Measurements from ENCODE around the gene PTPRC. TPM values are rescaled to one million over a fixed set of nuclear protein-coding genes. Genes with fewer than 3 reads are reported as not detected.

The PTPRC gene
- total RNA-seq, 2 experiments from 2014 or later: 458 to 564 TPM

GRCh38 chr1:198773523-198773922 is 134.7 kb downstream of the PTPRC start:
- H3K9me3 Mint-ChIP-seq (ENCODE audit: low read depth): no peaks in the 10 kb centered on the region
- ATAC-seq (no peak), DNase-seq (no peak)
- H3K27me3 Mint-ChIP-seq: no peaks in the 10 kb centered on the region
- H3K27ac Mint-ChIP-seq: no peak overlapping the region
- H3K4me3 Mint-ChIP-seq: no peak overlapping the region
- H3K4me1 Mint-ChIP-seq: peaks cover 8% of the 10 kb centered on the region
- ChIA-PET POLR2A (no interaction called here), CTCF (no interaction called here)
- intact Hi-C loops (cut with DNase I, micrococcal nuclease): loop anchor here (5.0 to 10.0 kb wide), 4 partner anchors 161 to 779 kb away; no protein-coding TSS in a partner anchor
- no peaks in the 10 kb centered on the region for H3K36me3 Mint-ChIP-seq (ENCODE audit: low read depth)

- Mint-ChIP-seq H3K36me3 (ENCODE audit: low read depth) (no peaks in the 10 kb centered on the region), H3K27me3 (no peaks in the 10 kb centered on the region), H3K4me3 (no peak overlapping the region), H3K4me1 (peaks cover 8% of the 10 kb centered on the region), H3K27ac (no peak overlapping the region), H3K9me3 (ENCODE audit: low read depth) (no peaks in the 10 kb centered on the region)
- CTCF ChIA-PET: no interaction called here
- ATAC-seq (no peak), DNase-seq (no peak)
- POLR2A ChIA-PET: no interaction called here
- intact Hi-C loops (cut with DNase I, micrococcal nuclease): loop anchor here (5.0 to 10.0 kb wide), 4 partner anchors 160 to 778 kb away; no protein-coding TSS in a partner anchor
Measured at GRCh38 chr1:198774421-198774820, 135.6 kb downstream of the PTPRC start.

DNA sequence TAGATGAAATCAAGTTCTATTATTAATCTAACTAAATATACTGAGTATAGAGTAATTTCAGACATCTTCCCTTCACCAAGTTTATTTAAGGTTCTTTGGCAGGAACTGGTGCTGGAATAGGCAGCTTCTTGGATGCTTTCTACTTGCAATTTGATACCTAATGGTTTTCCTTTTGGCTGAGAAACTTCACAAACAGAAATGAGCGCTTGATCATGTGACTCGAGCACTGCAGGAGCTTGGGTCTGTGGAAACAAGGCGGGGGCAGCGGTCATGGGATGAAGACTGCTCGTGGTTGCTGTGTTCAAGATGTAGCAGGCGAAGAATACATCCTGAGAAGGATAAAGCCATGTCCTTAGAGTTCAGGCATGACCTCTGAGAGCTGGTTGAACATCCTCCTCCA is 136.8 kb downstream of the PTPRC start:
- POLR2A ChIA-PET: interaction anchor here (0.6 to 0.7 kb wide), 2 partner anchors 37 to 767 kb away, joined by 3 read pairs; no protein-coding TSS in a partner anchor
- ATAC-seq: no peak
- H3K27me3 Mint-ChIP-seq: no peaks in the 10 kb centered on the region
- H3K27ac Mint-ChIP-seq: no peak overlapping the region
- H3K36me3 Mint-ChIP-seq (ENCODE audit: low read depth): no peaks in the 10 kb centered on the region
- no peaks in the 10 kb centered on the region for H3K9me3 Mint-ChIP-seq (ENCODE audit: low read depth)
- no peak overlapping the region for H3K4me3 Mint-ChIP-seq
- CTCF ChIA-PET: no interaction called here
- no peak for DNase-seq
- intact Hi-C loops (cut with DNase I, micrococcal nuclease): loop anchor here in 1 of 2 experiments (10.0 kb wide), 2 partner anchors 159 to 689 kb away; no protein-coding TSS in a partner anchor
- peaks cover 8% of the 10 kb centered on the region for H3K4me1 Mint-ChIP-seq

DNA sequence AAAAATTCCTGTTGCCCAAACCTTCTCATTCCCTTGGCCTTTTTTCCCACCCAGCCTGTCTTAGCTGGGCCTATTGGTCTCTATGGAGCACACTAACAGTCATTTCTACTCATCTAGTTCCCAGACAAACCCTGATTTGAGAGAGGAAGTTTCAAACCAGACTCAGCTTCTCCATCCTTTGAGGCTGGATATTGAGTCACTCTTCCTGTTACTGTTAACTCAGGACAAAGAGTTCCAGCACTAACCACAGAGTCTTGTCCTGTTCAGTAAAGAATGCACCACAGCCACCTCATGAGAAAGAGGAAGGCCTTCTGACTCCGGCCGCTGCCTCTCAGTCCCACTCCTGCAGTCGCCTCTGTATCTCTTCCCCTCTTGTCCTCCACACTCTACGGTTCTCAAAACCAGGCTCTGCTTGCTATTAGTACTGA is 137.8 kb downstream of the PTPRC start:
- POLR2A ChIA-PET: no interaction called here

DNA sequence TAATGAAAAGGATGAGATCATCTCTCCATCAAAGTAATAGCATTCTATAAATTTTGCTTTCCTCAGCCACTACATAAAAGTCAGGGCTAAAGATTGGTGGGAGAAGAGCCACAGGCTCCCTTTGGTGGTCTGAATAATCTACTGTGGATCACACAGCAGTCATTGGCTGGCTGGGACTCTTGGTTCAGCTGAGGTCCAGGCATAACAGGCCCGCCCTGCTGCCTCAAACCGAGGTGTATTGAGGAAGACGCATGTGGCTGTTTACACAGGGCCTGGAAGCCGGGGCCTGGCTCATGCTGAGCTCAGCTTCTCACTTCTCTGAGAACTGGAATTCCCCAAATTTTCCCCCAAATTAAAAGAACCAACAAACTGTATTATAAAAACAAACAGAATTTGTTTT is 139.2 kb downstream of the PTPRC start:
- no peak overlapping the region for H3K27ac Mint-ChIP-seq
- DNase-seq (no peak), ATAC-seq (no peak)
- ChIA-PET POLR2A (no interaction called here), CTCF (interaction anchor here (0.8 kb wide), 1 partner anchor 9 kb away, joined by 3 read pairs; no protein-coding TSS in a partner anchor)
- no peaks in the 10 kb centered on the region for H3K9me3 Mint-ChIP-seq (ENCODE audit: low read depth)
- no peaks in the 10 kb centered on the region for H3K36me3 Mint-ChIP-seq (ENCODE audit: low read depth)
- H3K4me1 Mint-ChIP-seq: peaks cover 8% of the 10 kb centered on the region
- H3K4me3 Mint-ChIP-seq: no peak overlapping the region
- intact Hi-C loops (cut with DNase I, micrococcal nuclease): loop anchor here in 1 of 2 experiments (10.0 kb wide), 2 partner anchors 157 to 687 kb away; no protein-coding TSS in a partner anchor
- H3K27me3 Mint-ChIP-seq: no peaks in the 10 kb centered on the region

More for the DNA sequence above, 137.8 kb downstream of the PTPRC start:
- DNase-seq (no peak), ATAC-seq (peak; percentile 26)
- Mint-ChIP-seq H3K4me3 (no peak overlapping the region), H3K36me3 (ENCODE audit: low read depth) (no peaks in the 10 kb centered on the region), H3K27ac (no peak overlapping the region), H3K9me3 (ENCODE audit: low read depth) (no peaks in the 10 kb centered on the region), H3K27me3 (no peaks in the 10 kb centered on the region), H3K4me1 (peaks cover 8% of the 10 kb centered on the region)
- intact Hi-C loops (cut with DNase I, micrococcal nuclease): loop anchor here in 1 of 2 experiments (10.0 kb wide), 2 partner anchors 158 to 688 kb away; no protein-coding TSS in a partner anchor
- CTCF ChIA-PET: interaction anchor here (0.6 to 0.8 kb wide), 2 partner anchors 338 to 532 kb away, joined by 3 to 4 read pairs; no protein-coding TSS in a partner anchor

DNA sequence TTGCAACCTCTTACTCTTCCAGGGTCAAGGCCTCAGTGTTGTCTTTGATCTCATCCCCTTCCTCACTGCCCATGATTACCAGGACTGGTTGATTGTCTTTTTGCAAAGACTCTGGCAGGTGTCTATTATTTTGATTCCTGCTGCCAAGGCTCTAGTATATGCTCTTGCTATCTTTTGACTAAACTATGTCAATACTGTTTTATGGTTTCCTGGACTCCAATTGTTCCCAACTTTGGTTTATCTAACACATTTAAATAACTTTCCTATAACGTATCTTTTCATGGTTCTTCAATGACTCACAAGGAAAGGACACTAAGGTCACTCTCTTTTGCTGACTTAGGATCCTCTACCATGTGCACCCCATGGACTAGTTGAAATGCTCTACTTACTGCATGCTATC is 141.5 kb downstream of the PTPRC start:
- intact Hi-C loops (cut with DNase I, micrococcal nuclease): no loop called here
- Mint-ChIP-seq H3K27ac (no peak overlapping the region), H3K9me3 (ENCODE audit: low read depth) (no peaks in the 10 kb centered on the region), H3K4me3 (no peak overlapping the region), H3K27me3 (no peaks in the 10 kb centered on the region), H3K4me1 (peaks cover 8% of the 10 kb centered on the region), H3K36me3 (ENCODE audit: low read depth) (no peaks in the 10 kb centered on the region)
- CTCF ChIA-PET: no interaction called here
- no peak for ATAC-seq
- DNase-seq: no peak
- POLR2A ChIA-PET: no interaction called here

DNA sequence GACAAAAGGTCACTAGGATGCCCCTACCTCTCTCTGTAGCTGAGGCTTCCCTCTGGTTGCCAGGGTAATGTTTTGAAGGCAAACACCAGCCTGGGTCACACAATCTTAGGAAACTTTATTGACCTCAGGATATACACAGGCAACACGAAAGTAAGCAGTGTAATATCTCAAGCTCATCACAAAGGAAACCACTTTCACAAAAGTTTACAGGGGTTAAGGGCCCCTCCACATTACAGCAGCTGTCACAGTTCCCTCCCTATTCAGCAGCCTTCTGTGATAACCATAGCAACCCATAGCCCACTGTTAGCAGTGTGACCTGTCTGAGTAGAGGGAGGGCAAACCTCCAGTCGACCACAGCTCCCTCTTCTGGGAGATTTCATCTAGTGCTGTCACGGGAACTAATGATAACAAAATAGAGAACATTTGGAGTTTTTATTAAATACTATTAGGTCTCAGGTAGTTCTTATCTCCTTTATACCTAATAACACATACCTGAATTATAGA is 149.8 kb downstream of the PTPRC start:
- H3K9me3 Mint-ChIP-seq (ENCODE audit: low read depth): no peaks in the 10 kb centered on the region
- H3K4me1 Mint-ChIP-seq: peaks cover 5% of the 10 kb centered on the region
- no peaks in the 10 kb centered on the region for H3K27me3 Mint-ChIP-seq
- POLR2A ChIA-PET: interaction anchor here (0.7 to 1.4 kb wide), 3 partner anchors 11 to 679 kb away, joined by 3 to 4 read pairs (median 3); no protein-coding TSS in a partner anchor
- intact Hi-C loops (cut with DNase I, micrococcal nuclease): no loop called here
- peak; percentile 42 for DNase-seq
- no peaks in the 10 kb centered on the region for H3K36me3 Mint-ChIP-seq (ENCODE audit: low read depth)
- ATAC-seq: peak; percentile 65
- H3K27ac Mint-ChIP-seq: no peak overlapping the region
- no peak overlapping the region for H3K4me3 Mint-ChIP-seq
- CTCF ChIA-PET: interaction anchor here (1.1 to 2.2 kb wide), 3 partner anchors 15 to 325 kb away, joined by 3 to 6 read pairs (median 3); no protein-coding TSS in a partner anchor

DNA sequence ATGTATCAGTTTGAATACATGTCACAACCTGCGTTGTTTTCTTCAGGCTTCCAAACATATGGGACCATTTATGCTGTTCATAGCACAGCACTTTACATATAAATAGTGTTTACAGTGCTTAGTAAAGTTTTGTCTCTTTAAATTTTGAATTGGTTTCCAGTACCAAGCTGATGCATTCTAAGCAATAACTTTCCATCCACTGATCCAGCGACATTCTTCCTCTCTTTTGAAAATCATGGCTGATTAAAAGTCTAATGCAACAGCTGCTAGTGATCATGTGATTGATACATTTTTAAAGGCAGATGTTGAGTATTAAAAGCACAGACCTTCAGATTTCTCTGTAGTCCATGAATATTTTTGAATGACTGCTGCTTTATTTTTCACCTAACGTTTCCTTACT is 154.9 kb downstream of the PTPRC start:
- Mint-ChIP-seq H3K27me3 (no peaks in the 10 kb centered on the region), H3K4me1 (peaks cover 4% of the 10 kb centered on the region), H3K27ac (no peak overlapping the region), H3K36me3 (ENCODE audit: low read depth) (peaks cover 7% of the 10 kb centered on the region), H3K4me3 (no peak overlapping the region), H3K9me3 (ENCODE audit: low read depth) (peaks cover 11% of the 10 kb centered on the region)
- no peak for ATAC-seq
- DNase-seq: no peak
- intact Hi-C loops (cut with DNase I, micrococcal nuclease): no loop called here
- POLR2A ChIA-PET: no interaction called here
- CTCF ChIA-PET: interaction anchor here (1.0 kb wide), 1 partner anchor 320 kb away, joined by 3 read pairs; no protein-coding TSS in a partner anchor

- no peak overlapping the region for H3K4me3 Mint-ChIP-seq
- no peaks in the 10 kb centered on the region for H3K27me3 Mint-ChIP-seq
- intact Hi-C loops (cut with DNase I, micrococcal nuclease): no loop called here
- peaks cover 3% of the 10 kb centered on the region for H3K4me1 Mint-ChIP-seq
- POLR2A ChIA-PET: no interaction called here
- H3K27ac Mint-ChIP-seq: no peak overlapping the region
- CTCF ChIA-PET: no interaction called here
- ATAC-seq (peak; percentile 49), DNase-seq (no peak)
- peaks cover 7% of the 10 kb centered on the region for H3K36me3 Mint-ChIP-seq (ENCODE audit: low read depth)
- H3K9me3 Mint-ChIP-seq (ENCODE audit: low read depth): peaks cover 11% of the 10 kb centered on the region
Measured at GRCh38 chr1:198794498-198794897, 155.7 kb downstream of the PTPRC start.

- intact Hi-C loops (cut with DNase I, micrococcal nuclease): no loop called here
- Mint-ChIP-seq H3K27me3 (no peaks in the 10 kb centered on the region), H3K4me1 (peaks cover 3% of the 10 kb centered on the region), H3K36me3 (ENCODE audit: low read depth) (peaks cover 7% of the 10 kb centered on the region), H3K9me3 (ENCODE audit: low read depth) (peaks cover 11% of the 10 kb centered on the region), H3K27ac (no peak overlapping the region), H3K4me3 (no peak overlapping the region)
- ChIA-PET POLR2A (no interaction called here), CTCF (no interaction called here)
- no peak for DNase-seq
- ATAC-seq: no peak
Measured at GRCh38 chr1:198797656-198798055, 158.8 kb downstream of the PTPRC start.

- Mint-ChIP-seq H3K27me3 (no peaks in the 10 kb centered on the region), H3K4me3 (no peak overlapping the region), H3K36me3 (ENCODE audit: low read depth) (peaks cover 7% of the 10 kb centered on the region), H3K9me3 (ENCODE audit: low read depth) (peaks cover 11% of the 10 kb centered on the region), H3K4me1 (peaks cover 3% of the 10 kb centered on the region), H3K27ac (no peak overlapping the region)
- ATAC-seq (no peak), DNase-seq (no peak)
- ChIA-PET POLR2A (interaction anchor here (1.4 kb wide), 1 partner anchor 11 kb away, joined by 4 read pairs; no protein-coding TSS in a partner anchor), CTCF (interaction anchor here (1.6 kb wide), 1 partner anchor 22 kb away, joined by 4 read pairs; no protein-coding TSS in a partner anchor)
- intact Hi-C loops (cut with DNase I, micrococcal nuclease): no loop called here
Measured at GRCh38 chr1:198798923-198799386, 160.1 kb downstream of the PTPRC start.
